Suprapubic skin (tissue), 3 donors: ENCODE results near the gene DUS4L.

Experiments used
- EP300 ChIP-seq: sonication (generic); formaldehyde crosslinking; IDR thresholded peaks from one replicate; pipeline ENCODE4 v1.6.1; 2017; ENCODE audit warnings: antibody characterized with exemption
- POLR2A ChIP-seq, 2 donors: fragments of 450-650 bp; IDR thresholded peaks; one replicate each; pipeline ENCODE4 v1.6.1; 2017; ENCODE audit warnings: antibody characterized with exemption in 2 of 2, mild to moderate bottlenecking in 2 of 2, moderate library complexity in 2 of 2
- TF ChIP-seq, protein P1 (sequence below), 2 donors: fragments of 200-600 bp in 1 of 2; fragments of 450-650 bp in 1 of 2; sonication (generic) in 1 of 2; IDR thresholded peaks; one replicate each; pipeline ENCODE4 v1.5.1; 2016 to 2019; ENCODE audit warnings: antibody characterized with exemption in 2 of 2, mild to moderate bottlenecking in 1 of 2, moderate library complexity in 1 of 2

DNA sequence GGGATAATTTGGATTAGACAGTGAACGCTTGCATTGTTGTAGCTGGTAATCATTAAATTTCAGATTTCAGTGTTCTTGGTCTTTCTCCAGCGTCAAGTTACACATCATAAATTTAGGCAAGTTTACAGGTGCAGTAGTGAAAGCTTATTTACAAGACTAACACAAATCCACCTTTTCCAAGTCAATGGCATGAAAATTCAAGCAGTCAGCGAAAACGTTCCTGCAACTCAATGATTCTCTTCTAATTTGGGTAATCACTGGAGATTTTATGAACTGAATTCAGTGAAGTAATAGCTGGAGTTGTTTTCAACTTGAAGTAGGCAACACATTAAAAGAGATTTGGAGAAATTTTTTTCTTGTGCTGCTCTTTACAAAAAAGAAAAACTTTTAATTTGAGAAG, 34.2 kb downstream of the DUS4L start:
- TF ChIP-seq, protein P1, sequence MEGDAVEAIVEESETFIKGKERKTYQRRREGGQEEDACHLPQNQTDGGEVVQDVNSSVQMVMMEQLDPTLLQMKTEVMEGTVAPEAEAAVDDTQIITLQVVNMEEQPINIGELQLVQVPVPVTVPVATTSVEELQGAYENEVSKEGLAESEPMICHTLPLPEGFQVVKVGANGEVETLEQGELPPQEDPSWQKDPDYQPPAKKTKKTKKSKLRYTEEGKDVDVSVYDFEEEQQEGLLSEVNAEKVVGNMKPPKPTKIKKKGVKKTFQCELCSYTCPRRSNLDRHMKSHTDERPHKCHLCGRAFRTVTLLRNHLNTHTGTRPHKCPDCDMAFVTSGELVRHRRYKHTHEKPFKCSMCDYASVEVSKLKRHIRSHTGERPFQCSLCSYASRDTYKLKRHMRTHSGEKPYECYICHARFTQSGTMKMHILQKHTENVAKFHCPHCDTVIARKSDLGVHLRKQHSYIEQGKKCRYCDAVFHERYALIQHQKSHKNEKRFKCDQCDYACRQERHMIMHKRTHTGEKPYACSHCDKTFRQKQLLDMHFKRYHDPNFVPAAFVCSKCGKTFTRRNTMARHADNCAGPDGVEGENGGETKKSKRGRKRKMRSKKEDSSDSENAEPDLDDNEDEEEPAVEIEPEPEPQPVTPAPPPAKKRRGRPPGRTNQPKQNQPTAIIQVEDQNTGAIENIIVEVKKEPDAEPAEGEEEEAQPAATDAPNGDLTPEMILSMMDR (IDR thresholded peaks at IDR 0.05), result no peak
- no peak for TF ChIP-seq POLR2A (IDR thresholded peaks at IDR 0.05)
- TF ChIP-seq EP300, result no peak
